AG04449 (cell line): ENCODE measurements around the gene TMC5.

Experiments
- CTCF ChIA-PET: fragments of 350-600 bp; formaldehyde crosslinking; extraction: SDS; loops from one replicate; lab custom pipeline; 2021; ENCODE audit warnings: antibody characterized with exemption; lab: Yijun Ruan, JAX
- POLR2A ChIA-PET: fragments of 400-600, 350-600 bp; formaldehyde crosslinking; extraction: SDS; loops from one replicate; lab custom pipeline; 2020; ENCODE audit warnings: antibody characterized with exemption, inconsistent platforms; lab: Yijun Ruan, JAX
- DNase-seq: peaks from one replicate; pipeline ENCODE4 v3.0.0-alpha.2; 2010; ENCODE audit warnings: low read depth, low spot score
- H3K4me3 ChIP-seq: 2 replicates; pipeline ENCODE4 v1.5.1; 2011; ENCODE audit warnings: low read depth, mild to moderate bottlenecking, control low read depth, low read length
- CTCF ChIP-seq: IDR thresholded peaks from one replicate; pipeline ENCODE4 v1.5.1; 2011; ENCODE audit warnings: mild to moderate bottlenecking, moderate library complexity, low read length, control low read depth, inconsistent platforms; ENCODE audit not compliant: insufficient read depth; ENCODE audit errors: missing control alignments

TMC5 gene

GRCh38 chr16:19488213-19488640, 70.5 kb downstream of the TMC5 start:
- no peak for TF ChIP-seq CTCF
- no peak overlapping the region for H3K4me3 ChIP-seq
- no peak for DNase-seq
- ChIA-PET CTCF (interaction anchor here (1.2 kb wide), 1 partner anchor 15 kb away, joined by 6 read pairs; no protein-coding TSS in a partner anchor), POLR2A (no interaction called here)

DNA sequence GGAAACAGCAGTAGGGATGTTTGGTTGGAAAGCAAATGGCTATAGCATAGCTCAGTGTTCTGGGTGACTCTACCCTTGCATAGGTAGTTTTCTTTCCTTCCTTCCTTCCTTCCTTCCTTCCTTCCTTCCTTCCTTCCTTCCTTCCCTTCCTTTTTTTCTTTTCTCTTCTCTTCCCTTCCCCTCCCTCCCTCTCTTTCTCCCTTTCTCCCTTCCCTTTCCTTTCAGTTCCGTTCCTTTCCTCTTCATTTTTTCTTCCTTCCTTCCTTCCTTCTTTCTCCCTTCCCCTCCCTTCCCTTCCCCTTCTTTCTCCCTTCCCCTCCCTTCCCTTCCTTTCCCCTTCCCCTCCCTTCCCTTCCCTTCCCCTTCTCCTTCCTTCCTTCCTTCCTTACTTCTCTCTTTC, 72.9 kb downstream of the TMC5 start:
- POLR2A ChIA-PET, result no interaction called here
- CTCF ChIA-PET, result no interaction called here
- DNase-seq, result no peak
- no peak for TF ChIP-seq CTCF
- H3K4me3 ChIP-seq, result no peak overlapping the region

- no peak overlapping the region for H3K4me3 ChIP-seq
- ChIA-PET CTCF (no interaction called here), POLR2A (no interaction called here)
- no peak for DNase-seq
- no peak for TF ChIP-seq CTCF
These were observed 79.5 kb downstream of the TMC5 start for GRCh38 chr16:19497176-19497575.

DNA sequence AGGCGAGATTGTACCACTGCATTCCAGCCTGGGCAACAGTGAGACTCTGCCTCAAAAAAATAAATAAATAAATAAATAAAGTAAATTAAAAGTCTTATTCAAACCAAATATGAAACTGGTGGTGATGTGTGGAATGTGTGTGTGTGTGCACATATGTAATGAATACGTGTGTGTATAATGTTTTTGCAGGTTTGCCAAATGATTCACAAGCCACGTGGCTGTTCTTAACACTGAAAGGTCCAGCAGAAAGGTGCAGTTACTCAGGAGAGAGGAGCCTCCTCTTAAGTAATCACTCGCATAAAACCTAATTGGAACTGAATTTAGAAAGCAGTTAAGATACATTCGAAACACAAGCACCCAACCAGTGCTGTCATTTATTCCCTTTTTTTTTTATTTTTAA, 81.3 kb downstream of the TMC5 start:
- H3K4me3 ChIP-seq, result no peak overlapping the region
- TF ChIP-seq CTCF, result no peak
- no peak for DNase-seq
- ChIA-PET CTCF (no interaction called here), POLR2A (no interaction called here)

GRCh38 chr16:19499481-19499880, 81.8 kb downstream of the TMC5 start:
- no peak for TF ChIP-seq CTCF
- ChIA-PET CTCF (no interaction called here), POLR2A (no interaction called here)
- no peak overlapping the region for H3K4me3 ChIP-seq
- no peak for DNase-seq

- ChIA-PET CTCF (interaction anchor here (0.6 to 5.2 kb wide), 25 partner anchors 9 to 430 kb away, joined by 3 to 102 read pairs (median 4); partner anchors contain the start of genes CCP110 and GDE1), POLR2A (interaction anchor here (1.0 kb wide), 1 partner anchor 19 kb away, joined by 3 read pairs; no protein-coding TSS in a partner anchor)
- no peak overlapping the region for H3K4me3 ChIP-seq
- DNase-seq, result no peak
- peak; percentile 68 for TF ChIP-seq CTCF
These were observed 84.9 kb downstream of the TMC5 start for GRCh38 chr16:19502395-19503131.
